ENCODE results near the gene SLC38A3.

Gene SLC38A3

GRCh38 chr3:50204804-50205412, at the start of gene SLC38A3:
TSS of gene SLC38A3 (plus strand) at chr3:50205271. CDS start at chr3:50214200, 8,929 bp downstream.
- H3K4me3 Mint-ChIP-seq = no peak within 1 kb of the TSS
- no peaks in the 10 kb centered on the region for H3K4me1 Mint-ChIP-seq
- H3K27me3 Mint-ChIP-seq = peaks cover 27% of the 10 kb centered on the region
- H3K36me3 Mint-ChIP-seq = no peaks in the 10 kb centered on the region
- H3K27ac Mint-ChIP-seq = no peak within 1 kb of the TSS
- no peaks in the 10 kb centered on the region for H3K9me3 Mint-ChIP-seq

- Mint-ChIP-seq H3K36me3 (no peaks in the 10 kb centered on the region), H3K27ac (no peak overlapping the region), H3K9me3 (no peaks in the 10 kb centered on the region), H3K4me3 (peak overlapping the region; percentile 86), H3K4me1 (peaks cover 12% of the 10 kb centered on the region), H3K27me3 (peaks cover 18% of the 10 kb centered on the region)
These were observed 49.6 kb upstream of the SLC38A3 start for GRCh38 chr3:50155491-50155878.

GRCh38 chr3:50155891-50156290, 49.2 kb upstream of the SLC38A3 start:
- H3K27ac Mint-ChIP-seq = no peak overlapping the region
- H3K9me3 Mint-ChIP-seq = no peaks in the 10 kb centered on the region
- peaks cover 18% of the 10 kb centered on the region for H3K27me3 Mint-ChIP-seq
- peaks cover 12% of the 10 kb centered on the region for H3K4me1 Mint-ChIP-seq
- H3K4me3 Mint-ChIP-seq = peak overlapping the region; percentile 86
- H3K36me3 Mint-ChIP-seq = no peaks in the 10 kb centered on the region

GRCh38 chr3:50156549-50157493, 48.2 kb upstream of the SLC38A3 start:
- no peaks in the 10 kb centered on the region for H3K9me3 Mint-ChIP-seq
- H3K27ac Mint-ChIP-seq = no peak overlapping the region
- peaks cover 12% of the 10 kb centered on the region for H3K4me1 Mint-ChIP-seq
- H3K36me3 Mint-ChIP-seq = no peaks in the 10 kb centered on the region
- no peak overlapping the region for H3K4me3 Mint-ChIP-seq
- peaks cover 19% of the 10 kb centered on the region for H3K27me3 Mint-ChIP-seq

- H3K36me3 Mint-ChIP-seq = no peaks in the 10 kb centered on the region
- no peak overlapping the region for H3K4me3 Mint-ChIP-seq
- H3K9me3 Mint-ChIP-seq = no peaks in the 10 kb centered on the region
- H3K4me1 Mint-ChIP-seq = peaks cover 12% of the 10 kb centered on the region
- H3K27ac Mint-ChIP-seq = no peak overlapping the region
- H3K27me3 Mint-ChIP-seq = peaks cover 19% of the 10 kb centered on the region
These were observed 47.1 kb upstream of the SLC38A3 start for GRCh38 chr3:50157827-50158529.

- Mint-ChIP-seq H3K4me3 (no peak overlapping the region), H3K27me3 (peaks cover 17% of the 10 kb centered on the region), H3K27ac (no peak overlapping the region), H3K36me3 (no peaks in the 10 kb centered on the region), H3K4me1 (peaks cover 12% of the 10 kb centered on the region), H3K9me3 (no peaks in the 10 kb centered on the region)
These were observed 46.4 kb upstream of the SLC38A3 start for GRCh38 chr3:50158530-50159146.

GRCh38 chr3:50160561-50160983, 44.5 kb upstream of the SLC38A3 start:
- Mint-ChIP-seq H3K4me3 (no peak overlapping the region), H3K4me1 (peaks cover 7% of the 10 kb centered on the region), H3K27me3 (peaks cover 12% of the 10 kb centered on the region), H3K9me3 (no peaks in the 10 kb centered on the region), H3K27ac (no peak overlapping the region), H3K36me3 (no peaks in the 10 kb centered on the region)

GRCh38 chr3:50161320-50161719, 43.8 kb upstream of the SLC38A3 start:
- no peaks in the 10 kb centered on the region for H3K4me1 Mint-ChIP-seq
- H3K4me3 Mint-ChIP-seq = no peak overlapping the region
- no peaks in the 10 kb centered on the region for H3K36me3 Mint-ChIP-seq
- no peaks in the 10 kb centered on the region for H3K9me3 Mint-ChIP-seq
- H3K27me3 Mint-ChIP-seq = peaks cover 5% of the 10 kb centered on the region
- no peak overlapping the region for H3K27ac Mint-ChIP-seq

GRCh38 chr3:50162034-50162883, 42.8 kb upstream of the SLC38A3 start:
- Mint-ChIP-seq H3K4me1 (no peaks in the 10 kb centered on the region), H3K27ac (no peak overlapping the region), H3K9me3 (no peaks in the 10 kb centered on the region), H3K36me3 (no peaks in the 10 kb centered on the region), H3K4me3 (no peak overlapping the region), H3K27me3 (peaks cover 4% of the 10 kb centered on the region)

- peaks cover 1% of the 10 kb centered on the region for H3K27me3 Mint-ChIP-seq
- H3K27ac Mint-ChIP-seq = no peak overlapping the region
- H3K4me3 Mint-ChIP-seq = no peak overlapping the region
- H3K4me1 Mint-ChIP-seq = no peaks in the 10 kb centered on the region
- H3K36me3 Mint-ChIP-seq = no peaks in the 10 kb centered on the region
- H3K9me3 Mint-ChIP-seq = no peaks in the 10 kb centered on the region
These were observed 41.3 kb upstream of the SLC38A3 start for GRCh38 chr3:50163572-50164455.

- no peak overlapping the region for H3K27ac Mint-ChIP-seq
- H3K9me3 Mint-ChIP-seq = no peaks in the 10 kb centered on the region
- no peaks in the 10 kb centered on the region for H3K36me3 Mint-ChIP-seq
- no peak overlapping the region for H3K4me3 Mint-ChIP-seq
- no peaks in the 10 kb centered on the region for H3K4me1 Mint-ChIP-seq
- H3K27me3 Mint-ChIP-seq = peaks cover 1% of the 10 kb centered on the region
These were observed 40.6 kb upstream of the SLC38A3 start for GRCh38 chr3:50164481-50164880.

GRCh38 chr3:50164984-50165909, 39.8 kb upstream of the SLC38A3 start:
- Mint-ChIP-seq H3K27me3 (peaks cover 1% of the 10 kb centered on the region), H3K4me3 (no peak overlapping the region), H3K9me3 (no peaks in the 10 kb centered on the region), H3K27ac (no peak overlapping the region), H3K4me1 (no peaks in the 10 kb centered on the region), H3K36me3 (no peaks in the 10 kb centered on the region)

GRCh38 chr3:50165910-50166538, 39.0 kb upstream of the SLC38A3 start:
- no peak overlapping the region for H3K27ac Mint-ChIP-seq
- H3K4me1 Mint-ChIP-seq = no peaks in the 10 kb centered on the region
- no peaks in the 10 kb centered on the region for H3K36me3 Mint-ChIP-seq

More at GRCh38 chr3:50165910-50166538, 39.0 kb upstream of the SLC38A3 start:
- Mint-ChIP-seq H3K27me3 (peaks cover 1% of the 10 kb centered on the region), H3K4me3 (no peak overlapping the region), H3K9me3 (no peaks in the 10 kb centered on the region)

Measured in activated naive CD4-positive, alpha-beta T cell treated with anti-CD3 and anti-CD28 coated beads, Interleukin-2, amount 50 U/mL, for 24 hours (primary cell).